T-helper 1 cell treated with Interleukin-12 subunit alpha and Interleukin-12 subunit beta and Interleukin-4 antibody, amounts not matched to agents 30 μg/mL and 1 μg/mL, for 36 hours (primary cell): Measurements from ENCODE around the gene EEF1A2.
A peak's percentile ranks its signal among the peaks of the same experiment; 100 is the strongest.

ENCODE experiments used
- H3K27ac Mint-ChIP-seq: one replicate; pipeline ENCODE4 v1.8.0; 2021; ENCODE audit warnings: mild to moderate bottlenecking, mixed read lengths
- H3K27me3 Mint-ChIP-seq: one replicate; pipeline ENCODE4 v1.8.0; 2021; ENCODE audit warnings: low read depth, mixed read lengths
- H3K36me3 Mint-ChIP-seq: one replicate; pipeline ENCODE4 v1.8.0; 2021; ENCODE audit warnings: low read depth, mixed read lengths
- H3K4me1 Mint-ChIP-seq: one replicate; pipeline ENCODE4 v1.8.0; 2021; ENCODE audit warnings: low read depth, mixed read lengths
- H3K4me3 Mint-ChIP-seq: one replicate; pipeline ENCODE4 v1.8.0; 2021; ENCODE audit warnings: mild to moderate bottlenecking, moderate library complexity, mixed read lengths
- H3K9me3 Mint-ChIP-seq: one replicate; pipeline ENCODE4 v1.8.0; 2021; ENCODE audit warnings: mixed read lengths

EEF1A2 gene

DNA sequence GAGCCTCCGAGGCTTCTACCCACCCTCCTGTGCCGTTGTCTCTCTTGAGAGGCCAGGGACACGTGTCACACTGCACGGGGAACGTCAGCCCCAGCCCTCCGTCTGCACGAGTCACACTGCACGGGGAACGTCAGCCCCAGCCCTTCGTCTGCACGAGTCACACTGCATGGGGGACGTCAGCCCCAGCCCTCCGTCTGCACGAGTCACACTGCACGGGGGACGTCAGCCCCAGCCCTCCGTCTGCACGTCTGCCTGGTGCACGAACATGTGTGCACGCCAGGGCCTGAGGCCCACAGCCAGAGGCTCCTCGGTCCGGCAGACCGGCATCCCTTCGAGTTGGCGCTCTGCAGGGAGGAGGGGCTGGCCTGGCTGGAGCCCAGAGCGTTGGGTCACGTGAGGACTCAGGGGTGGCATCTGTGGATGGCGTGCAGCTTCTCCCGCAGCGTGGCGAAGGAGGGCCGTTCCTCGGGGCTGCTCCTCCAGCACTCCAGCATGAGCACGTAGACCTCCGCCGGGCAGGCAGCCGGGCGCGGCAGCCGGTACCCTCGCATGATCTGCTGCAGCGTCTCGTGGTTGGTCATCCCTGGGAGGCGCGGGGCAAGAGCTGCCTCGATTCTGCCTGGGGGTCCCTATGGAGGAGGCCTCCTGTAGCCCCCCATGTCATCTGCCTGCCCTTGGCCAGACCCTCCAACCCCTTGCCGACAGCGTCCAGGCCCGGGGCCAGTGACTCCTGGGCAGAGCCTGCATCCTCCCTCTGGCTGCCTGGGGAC lies 41.7 kb upstream of the EEF1A2 start:
- Mint-ChIP-seq H3K27ac (no peak overlapping the region), H3K27me3 (peaks cover 3% of the 10 kb centered on the region), H3K4me1 (peaks cover 4% of the 10 kb centered on the region), H3K9me3 (no peaks in the 10 kb centered on the region), H3K36me3 (no peaks in the 10 kb centered on the region), H3K4me3 (no peak overlapping the region)

DNA sequence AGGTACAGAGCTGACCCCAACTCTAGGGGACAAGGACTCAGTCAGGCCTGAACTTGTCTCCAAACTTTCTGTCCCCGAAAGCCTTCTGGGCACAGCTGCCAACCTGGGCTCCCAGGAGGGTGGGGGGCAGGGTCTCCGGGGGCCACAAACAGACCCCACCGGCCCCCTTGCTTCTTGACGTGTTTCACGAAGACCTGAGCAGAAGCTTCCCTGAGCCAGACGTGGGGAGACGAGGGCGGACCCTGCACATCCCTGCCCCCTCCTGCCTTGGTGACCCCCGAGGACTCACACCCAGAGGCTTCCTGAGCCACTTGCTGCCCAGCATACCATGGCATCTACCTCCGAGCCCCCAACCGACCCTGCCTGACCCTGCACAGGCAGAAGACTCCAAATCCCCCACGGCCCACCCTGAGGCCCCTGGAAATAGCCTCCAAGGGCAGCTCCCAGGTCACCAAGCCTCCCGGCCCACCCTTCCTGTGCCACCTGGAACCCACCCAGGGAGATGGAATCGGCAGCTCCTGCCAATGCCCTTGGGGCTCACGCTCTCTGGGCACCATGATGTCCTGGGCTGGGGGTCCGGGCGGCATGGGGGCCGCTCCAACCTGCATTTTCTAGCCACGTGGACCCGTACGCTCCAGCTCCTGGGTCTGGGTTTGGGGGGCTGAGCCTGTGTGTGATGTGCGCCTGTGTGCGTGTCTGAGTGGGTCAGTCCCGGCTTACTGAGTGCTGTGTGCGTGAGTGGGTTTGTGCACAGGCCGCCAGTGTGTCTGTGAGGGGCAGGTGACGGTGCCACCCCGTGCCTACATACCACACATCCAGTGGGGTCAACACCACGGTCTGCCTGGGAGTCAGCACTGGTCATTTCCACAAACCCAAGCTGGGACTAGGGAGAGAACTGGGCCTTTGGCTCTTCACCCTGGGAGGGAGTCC lies 40.8 kb upstream of the EEF1A2 start:
- H3K27me3 Mint-ChIP-seq, result no peaks in the 10 kb centered on the region
- H3K9me3 Mint-ChIP-seq, result no peaks in the 10 kb centered on the region
- peak overlapping the region; percentile 28 for H3K4me3 Mint-ChIP-seq
- peaks cover 4% of the 10 kb centered on the region for H3K4me1 Mint-ChIP-seq
- no peak overlapping the region for H3K27ac Mint-ChIP-seq
- no peaks in the 10 kb centered on the region for H3K36me3 Mint-ChIP-seq

DNA sequence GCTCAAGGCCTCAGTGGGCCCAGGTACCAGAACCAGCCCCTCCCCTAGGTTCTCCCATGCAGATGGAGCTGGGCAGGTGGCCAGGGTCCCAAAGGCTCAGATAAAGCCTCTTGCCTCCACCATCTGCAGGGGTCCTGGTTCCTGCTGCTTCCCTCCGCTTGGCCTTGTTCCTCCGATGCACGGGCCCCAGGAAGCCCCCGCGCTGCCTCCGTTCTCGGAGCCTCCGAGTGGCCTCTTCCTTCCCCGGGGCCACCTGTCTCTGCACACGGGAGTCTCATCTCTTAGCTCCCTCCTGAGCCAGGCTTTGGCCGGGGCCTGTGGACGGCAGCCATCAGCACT lies 40.2 kb upstream of the EEF1A2 start:
- Mint-ChIP-seq H3K4me3 (no peak overlapping the region), H3K4me1 (peaks cover 4% of the 10 kb centered on the region)

DNA sequence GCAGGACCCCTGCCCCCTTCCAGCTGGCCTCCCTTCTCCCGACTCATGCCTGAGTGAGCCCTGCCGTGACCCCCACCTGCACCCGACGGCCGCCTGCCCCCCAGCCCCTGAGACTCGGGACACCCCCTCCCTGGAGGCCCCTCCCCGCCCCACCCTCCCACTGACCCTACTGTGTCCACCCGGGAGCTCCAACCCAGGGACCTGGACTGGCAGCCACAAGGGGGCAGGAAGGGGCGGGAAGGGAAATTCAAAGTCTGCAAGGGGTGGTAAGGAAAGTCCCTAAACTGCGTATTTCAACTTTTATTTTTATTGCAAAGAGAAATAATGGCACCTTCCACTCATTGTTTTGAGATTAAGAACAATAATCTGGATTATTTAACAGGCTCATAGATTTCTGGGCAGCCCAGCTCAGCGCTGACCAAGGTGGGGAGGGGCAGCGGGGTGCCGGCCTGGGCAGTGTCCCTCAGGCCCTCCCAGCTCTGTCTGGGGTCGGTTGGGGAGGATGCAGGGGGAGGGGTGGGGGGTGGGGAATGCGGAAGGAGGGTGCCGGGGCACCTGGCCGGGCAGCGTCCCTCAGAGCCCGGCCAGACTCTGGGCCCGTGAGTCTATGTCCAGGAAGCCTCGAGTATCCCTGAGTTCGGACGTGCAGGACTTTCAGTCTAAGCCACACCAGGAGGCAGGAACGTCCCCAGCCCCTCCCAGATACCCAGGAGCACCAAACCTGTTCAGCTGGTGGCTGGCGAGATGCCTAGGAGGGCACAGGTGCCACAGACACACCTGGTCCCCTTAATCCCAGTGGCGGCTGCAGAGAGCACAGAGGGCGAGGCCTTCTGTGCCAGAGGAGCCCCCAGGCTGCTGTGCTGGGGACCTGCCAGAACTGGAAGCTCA lies 39.6 kb upstream of the EEF1A2 start:
- Mint-ChIP-seq H3K27ac (peak overlapping the region; percentile 92), H3K9me3 (no peaks in the 10 kb centered on the region), H3K4me3 (peak overlapping the region; percentile 76), H3K27me3 (no peaks in the 10 kb centered on the region), H3K36me3 (no peaks in the 10 kb centered on the region), H3K4me1 (peaks cover 4% of the 10 kb centered on the region)

More for the DNA sequence above, 40.2 kb upstream of the EEF1A2 start:
- no peaks in the 10 kb centered on the region for H3K27me3 Mint-ChIP-seq
- H3K27ac Mint-ChIP-seq, result no peak overlapping the region
- H3K36me3 Mint-ChIP-seq, result no peaks in the 10 kb centered on the region
- no peaks in the 10 kb centered on the region for H3K9me3 Mint-ChIP-seq

DNA sequence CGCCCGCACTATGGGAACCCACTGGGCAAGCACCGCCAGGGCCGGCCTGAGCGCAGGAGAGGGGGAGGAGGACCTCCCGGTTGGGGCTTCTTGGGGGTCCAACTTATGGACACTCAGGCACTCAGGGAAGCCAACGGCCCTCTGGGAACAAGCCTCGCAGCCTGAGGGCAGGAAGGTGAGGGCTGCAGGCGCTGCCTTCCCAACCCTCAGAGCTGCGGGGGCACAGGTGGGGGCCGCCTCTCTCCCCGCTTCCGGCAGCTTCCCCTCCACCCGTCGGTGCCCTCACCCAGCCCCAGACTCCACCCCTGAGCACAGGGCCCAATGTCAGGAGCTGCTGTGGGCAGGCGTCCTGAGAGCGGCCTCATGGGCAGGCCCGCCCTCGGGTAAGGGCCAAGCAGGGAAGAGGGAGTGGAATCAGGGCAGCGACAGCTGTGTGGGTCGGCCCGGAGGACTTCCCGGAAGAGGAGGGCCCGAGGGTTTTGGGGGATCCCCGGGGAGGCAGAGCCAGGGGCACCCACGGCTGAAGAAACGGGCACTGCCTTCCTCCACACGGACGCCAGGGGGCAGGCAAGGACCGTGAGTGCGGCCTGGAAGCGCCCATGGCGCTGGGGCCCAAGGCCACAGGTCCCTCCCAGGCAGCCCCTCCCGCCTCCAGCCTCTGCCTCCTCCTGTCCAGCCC lies 38.8 kb upstream of the EEF1A2 start:
- Mint-ChIP-seq H3K27ac (peak overlapping the region; percentile 92), H3K9me3 (no peaks in the 10 kb centered on the region), H3K27me3 (no peaks in the 10 kb centered on the region), H3K4me3 (peak overlapping the region; percentile 76), H3K4me1 (peaks cover 4% of the 10 kb centered on the region), H3K36me3 (no peaks in the 10 kb centered on the region)

DNA sequence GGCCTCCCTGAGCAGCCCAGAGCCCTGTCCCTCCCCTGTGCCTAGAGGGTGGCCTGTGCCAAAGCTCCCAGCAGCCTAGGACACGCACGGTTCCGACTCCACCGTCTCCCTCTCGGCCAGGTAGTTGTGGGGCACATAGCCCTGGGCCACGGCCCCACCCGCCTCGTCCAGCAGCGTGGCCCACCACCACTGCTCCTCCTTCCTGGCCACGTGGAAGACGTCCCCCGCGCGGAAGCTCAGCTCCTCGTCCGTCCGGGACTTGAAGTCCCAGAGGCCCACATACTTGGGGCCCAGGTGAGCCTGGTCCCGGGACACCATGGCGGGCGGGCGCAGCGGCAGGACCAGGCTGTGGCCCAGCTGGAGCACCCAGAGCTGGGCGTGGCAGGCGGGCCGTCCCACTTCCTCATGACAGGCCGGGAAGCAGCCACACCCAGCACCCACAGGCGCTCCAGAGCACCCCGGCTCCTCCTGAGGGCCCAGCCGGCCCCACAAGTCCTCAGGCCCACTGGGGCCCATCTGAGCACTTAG lies 38.2 kb upstream of the EEF1A2 start, which contains the start of gene PTK6:
TSS of gene PTK6 (minus strand) at position 380 of the 528 bp plus-strand sequence. CDS start at position 318, 62 bp downstream.
- Mint-ChIP-seq H3K27me3 (no peaks in the 10 kb centered on the region), H3K9me3 (no peaks in the 10 kb centered on the region), H3K27ac (peak within 1 kb of the TSS; percentile 92), H3K36me3 (no peaks in the 10 kb centered on the region), H3K4me3 (peak within 1 kb of the TSS; percentile 76), H3K4me1 (peaks cover 4% of the 10 kb centered on the region)

DNA sequence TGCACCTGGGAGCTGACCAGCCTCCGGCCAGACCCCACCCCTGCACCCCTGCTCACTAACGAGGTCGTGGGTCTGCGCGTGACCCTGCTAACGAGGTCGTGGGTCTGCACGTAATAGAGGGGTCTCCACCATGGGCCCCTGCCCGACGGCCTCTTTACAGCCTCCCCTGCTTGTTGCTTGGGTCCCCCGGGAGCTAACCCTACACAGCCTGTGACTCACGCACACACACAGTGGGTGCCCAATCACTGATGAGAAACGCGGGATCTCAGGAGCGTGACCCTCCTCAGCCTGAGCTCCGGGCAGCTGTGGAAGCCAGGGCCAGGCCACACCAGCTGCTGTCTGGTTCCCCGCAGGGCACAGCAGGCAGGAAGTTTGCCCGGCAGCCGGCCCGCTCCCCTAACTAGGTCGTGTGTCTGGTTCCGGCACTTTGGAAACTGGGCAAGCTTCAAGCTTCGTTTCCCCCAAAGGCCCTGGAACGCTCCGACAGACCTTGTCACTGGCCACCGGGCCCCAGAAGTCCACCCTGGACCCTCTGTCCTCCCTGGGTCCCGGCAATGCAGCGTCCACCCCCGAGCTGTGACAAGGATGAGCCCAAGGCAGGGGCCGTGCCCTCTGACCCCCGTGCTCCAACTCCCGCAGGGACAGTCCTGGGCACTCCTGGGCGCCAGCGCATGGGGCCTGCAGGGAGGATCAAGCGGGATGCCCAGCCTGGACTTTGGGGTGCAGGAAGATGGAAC lies 37.5 kb upstream of the EEF1A2 start:
- no peaks in the 10 kb centered on the region for H3K27me3 Mint-ChIP-seq
- H3K4me3 Mint-ChIP-seq, result no peak overlapping the region
- no peaks in the 10 kb centered on the region for H3K9me3 Mint-ChIP-seq
- H3K36me3 Mint-ChIP-seq, result no peaks in the 10 kb centered on the region
- no peak overlapping the region for H3K27ac Mint-ChIP-seq
- peaks cover 4% of the 10 kb centered on the region for H3K4me1 Mint-ChIP-seq

DNA sequence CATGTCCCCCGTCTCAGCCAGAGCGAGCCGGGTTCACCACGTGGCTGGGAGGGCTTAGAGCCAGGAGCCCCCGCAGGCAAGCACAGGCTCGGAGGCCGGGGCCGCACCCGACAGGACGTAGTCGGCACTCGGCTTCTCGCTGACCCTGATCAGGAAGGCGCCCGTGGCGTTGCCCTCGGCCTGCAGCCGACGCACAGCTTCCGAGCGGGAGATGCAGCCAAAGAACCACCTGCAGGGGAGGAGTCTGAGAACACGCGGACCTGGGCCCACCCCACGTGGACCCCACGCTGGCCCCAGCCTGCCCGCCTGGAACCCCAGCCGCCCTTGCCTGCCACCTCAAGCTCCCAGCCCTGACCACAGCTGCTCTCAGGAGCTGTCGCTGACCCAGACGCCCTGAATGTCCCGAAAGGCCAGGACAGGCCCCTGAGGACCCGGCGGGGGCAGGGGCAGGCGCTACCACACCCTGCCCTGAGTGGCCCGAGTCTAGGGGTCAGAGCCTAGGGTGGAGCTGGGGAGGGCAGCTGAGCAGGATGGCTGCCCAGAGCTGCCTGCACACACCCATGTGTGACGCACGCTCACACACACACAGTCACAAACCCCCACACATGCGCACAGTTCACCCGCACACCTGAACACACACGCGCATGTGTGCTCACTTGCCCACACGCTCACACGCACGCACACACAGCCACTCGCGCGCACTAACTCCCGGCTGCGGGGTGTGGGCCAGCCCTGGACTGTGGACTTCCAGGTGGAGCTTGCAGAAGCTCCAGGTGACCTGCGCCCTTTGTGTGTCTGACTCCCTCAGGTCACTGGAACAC lies 36.2 kb upstream of the EEF1A2 start:
- Mint-ChIP-seq H3K36me3 (no peaks in the 10 kb centered on the region), H3K9me3 (no peaks in the 10 kb centered on the region), H3K27ac (no peak overlapping the region), H3K27me3 (no peaks in the 10 kb centered on the region), H3K4me3 (no peak overlapping the region), H3K4me1 (peaks cover 4% of the 10 kb centered on the region)

DNA sequence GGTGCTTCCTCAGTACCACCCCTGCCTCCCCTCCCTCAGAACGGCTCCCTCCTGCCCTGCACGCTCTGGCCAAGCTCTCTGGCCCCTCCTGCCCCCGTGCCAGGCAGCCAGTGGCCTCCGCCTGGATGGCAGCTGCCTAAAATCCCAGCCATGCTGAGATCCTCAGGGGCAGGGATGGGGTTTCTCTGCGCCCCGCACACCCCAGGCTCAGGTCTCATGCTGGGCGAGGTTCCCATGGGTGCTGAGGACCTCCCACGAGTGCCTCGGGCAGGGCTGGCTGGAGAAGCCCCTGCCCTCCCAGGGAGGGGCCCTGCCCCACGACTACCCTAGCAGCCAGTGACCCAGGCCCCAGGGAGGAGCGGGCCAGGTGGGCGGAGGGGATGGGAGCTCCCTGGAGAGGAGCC lies 35.5 kb upstream of the EEF1A2 start:
- Mint-ChIP-seq H3K27ac (no peak overlapping the region), H3K27me3 (no peaks in the 10 kb centered on the region), H3K36me3 (no peaks in the 10 kb centered on the region), H3K4me3 (no peak overlapping the region), H3K9me3 (no peaks in the 10 kb centered on the region), H3K4me1 (peaks cover 4% of the 10 kb centered on the region)

DNA sequence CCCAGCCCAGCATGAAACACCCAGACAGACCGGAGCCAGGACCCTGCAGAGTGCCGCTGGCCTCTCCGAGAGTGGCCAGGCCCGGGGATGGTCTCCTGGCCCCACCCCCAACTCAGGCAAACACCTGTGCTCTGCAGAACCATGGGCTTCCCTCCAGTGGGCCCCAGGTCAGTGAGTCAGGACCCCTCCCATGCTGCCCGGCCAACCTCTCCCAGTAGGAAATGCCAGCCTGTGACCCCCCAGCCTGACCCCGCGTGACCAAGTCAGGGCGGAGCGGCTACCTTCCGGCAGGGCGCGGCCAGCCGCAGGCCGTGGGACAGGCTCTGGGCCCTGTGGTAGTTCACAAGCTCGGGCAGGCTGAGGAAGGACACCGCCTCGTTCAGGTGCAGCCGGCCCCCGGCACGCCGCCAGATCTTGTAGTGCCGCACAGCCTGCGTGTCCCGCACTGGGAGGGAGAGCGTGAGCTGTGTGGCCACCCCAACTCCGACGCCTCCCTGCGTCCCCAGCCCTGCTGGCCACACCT lies 35.0 kb upstream of the EEF1A2 start:
- no peaks in the 10 kb centered on the region for H3K36me3 Mint-ChIP-seq
- H3K27ac Mint-ChIP-seq, result no peak overlapping the region
- peaks cover 4% of the 10 kb centered on the region for H3K4me1 Mint-ChIP-seq
- no peaks in the 10 kb centered on the region for H3K27me3 Mint-ChIP-seq
- H3K4me3 Mint-ChIP-seq, result no peak overlapping the region
- H3K9me3 Mint-ChIP-seq, result no peaks in the 10 kb centered on the region

DNA sequence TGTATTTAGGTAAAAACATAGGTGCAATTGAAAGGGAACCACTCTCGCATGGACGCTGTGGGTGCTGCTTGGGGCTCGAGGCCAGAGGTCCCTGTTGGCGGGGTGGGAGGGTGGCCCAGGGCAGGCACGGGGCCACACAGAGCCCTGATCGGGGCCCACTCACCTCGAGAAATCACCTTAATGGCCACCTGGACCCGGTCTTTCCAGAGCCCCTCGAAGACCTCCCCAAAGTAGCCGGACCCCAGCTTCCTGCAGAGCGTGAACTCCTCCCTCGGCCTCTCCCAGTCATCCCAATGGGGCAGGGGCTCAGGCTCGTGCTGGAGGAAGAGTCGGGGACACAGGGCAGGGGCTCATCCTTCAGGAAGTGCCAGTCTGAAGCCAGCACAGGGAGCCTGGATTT lies 34.5 kb upstream of the EEF1A2 start:
- Mint-ChIP-seq H3K36me3 (no peaks in the 10 kb centered on the region), H3K9me3 (no peaks in the 10 kb centered on the region), H3K4me3 (no peak overlapping the region), H3K4me1 (peaks cover 4% of the 10 kb centered on the region), H3K27ac (no peak overlapping the region), H3K27me3 (no peaks in the 10 kb centered on the region)

DNA sequence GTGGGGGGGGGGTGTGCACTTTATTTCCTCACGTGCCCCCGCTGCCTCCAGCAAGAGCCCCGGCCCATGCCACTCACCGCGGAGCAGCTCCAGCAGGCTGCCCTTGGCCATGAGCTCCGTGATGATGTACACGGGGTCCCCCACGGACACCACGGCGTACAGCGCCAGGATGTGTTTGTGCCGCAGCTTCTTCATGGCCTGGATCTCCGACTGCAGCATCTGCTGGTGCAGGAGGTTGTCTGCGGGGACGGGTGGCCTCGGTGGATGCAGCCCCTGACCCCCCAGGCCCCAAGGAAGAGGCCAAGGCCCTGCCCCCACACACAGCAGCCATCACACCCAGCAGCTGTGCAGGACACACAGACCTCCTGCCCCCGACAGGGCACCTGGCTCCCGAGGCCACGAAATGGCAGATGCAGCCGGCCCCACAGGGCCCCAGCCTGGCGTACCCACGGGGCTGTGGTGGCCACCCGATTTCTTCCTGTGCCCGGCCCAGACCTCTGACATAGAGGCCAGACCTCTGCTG lies 33.6 kb upstream of the EEF1A2 start:
- H3K27me3 Mint-ChIP-seq, result no peaks in the 10 kb centered on the region
- H3K36me3 Mint-ChIP-seq, result no peaks in the 10 kb centered on the region
- H3K4me1 Mint-ChIP-seq, result peaks cover 6% of the 10 kb centered on the region
- no peak overlapping the region for H3K4me3 Mint-ChIP-seq
- no peak overlapping the region for H3K27ac Mint-ChIP-seq
- no peaks in the 10 kb centered on the region for H3K9me3 Mint-ChIP-seq
